HG03520 (cell line): ENCODE data around the gene DHRS3.
"Not testable (repeated sequence)": the region's sequence is repeated elsewhere in the genome, so short reads cannot be mapped to it uniquely, and the experiment has no call there.

ENCODE experiments used
- ATAC-seq: cut with Tn5 transposase; IDR thresholded peaks from one replicate; pipeline ENCODE4 v1.9.1; 2021; ENCODE audit warnings: mild to moderate bottlenecking, moderate library complexity; ENCODE audit not compliant: unreplicated experiment

The DHRS3 gene

DNA sequence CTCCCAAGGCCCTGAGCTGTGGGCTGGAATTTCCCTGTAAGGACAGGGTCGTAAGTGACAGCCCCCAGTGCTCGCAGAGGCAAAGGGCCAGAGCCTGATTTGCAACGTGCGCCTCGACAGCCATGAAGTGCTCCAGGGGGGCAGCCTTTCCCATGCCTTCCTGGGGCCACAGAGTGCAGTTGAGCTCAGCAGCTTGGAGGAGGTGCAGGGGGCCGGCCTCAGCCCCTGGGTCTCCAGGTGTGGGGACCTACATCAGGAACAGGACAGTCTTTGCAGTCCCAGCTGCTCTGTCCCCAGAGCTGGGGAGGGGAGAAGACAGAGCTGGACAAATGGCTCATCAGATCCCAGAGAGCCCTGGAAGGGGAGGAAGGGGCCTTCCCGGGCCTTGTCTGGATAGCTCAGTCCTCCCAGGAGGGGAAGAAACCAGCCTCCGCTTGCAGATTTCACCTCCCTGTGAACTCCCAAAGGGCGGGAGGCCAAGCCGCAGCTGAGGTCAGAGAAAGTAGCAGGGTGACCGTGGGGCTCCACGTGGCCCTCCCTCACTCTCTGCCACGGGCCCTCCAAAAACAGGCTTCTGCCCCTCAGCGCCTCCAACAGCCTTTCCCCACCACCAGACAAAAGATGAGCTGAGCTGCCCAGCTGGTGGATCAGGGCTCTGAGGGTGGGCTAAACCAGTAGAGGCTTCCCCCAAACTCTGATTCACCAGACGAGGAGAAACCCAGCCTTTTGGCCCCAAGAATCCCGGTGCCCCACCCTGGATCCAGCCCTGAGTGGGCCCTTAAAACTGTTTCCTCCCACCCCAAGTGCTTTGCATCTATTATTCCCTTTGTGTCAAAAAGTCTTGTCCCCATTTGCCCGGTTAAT is 76.5 kb downstream of the DHRS3 start:
- no peak for ATAC-seq

- ATAC-seq: no peak
These were observed 77.3 kb downstream of the DHRS3 start for GRCh38 chr1:12540580-12541273.

GRCh38 chr1:12539705-12540579 is 78.1 kb downstream of the DHRS3 start:
- ATAC-seq: no peak

DNA sequence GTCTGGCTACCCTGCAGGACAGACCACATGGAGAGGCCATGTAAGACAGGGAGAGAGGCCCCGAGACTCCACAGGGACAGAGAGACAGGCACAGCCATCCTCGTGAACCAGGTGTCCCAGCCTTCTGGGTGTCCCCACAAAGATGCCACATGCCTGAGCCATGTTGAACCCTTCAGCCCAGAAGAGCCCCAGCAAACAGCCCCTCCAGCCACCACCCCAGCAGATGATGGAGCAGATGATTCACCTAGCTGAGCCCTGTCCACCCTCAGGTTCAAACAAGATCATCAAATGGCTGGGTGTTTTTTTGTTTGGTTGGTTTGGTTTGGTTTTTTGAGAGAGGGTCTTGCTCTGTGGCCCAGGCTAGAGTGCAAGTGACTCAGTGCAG is 78.7 kb downstream of the DHRS3 start:
- no peak for ATAC-seq

GRCh38 chr1:12538536-12538935 is 79.5 kb downstream of the DHRS3 start:
- not testable (repeated sequence) for ATAC-seq

- ATAC-seq: no peak
These were observed 80.0 kb downstream of the DHRS3 start for GRCh38 chr1:12537906-12538461.

DNA sequence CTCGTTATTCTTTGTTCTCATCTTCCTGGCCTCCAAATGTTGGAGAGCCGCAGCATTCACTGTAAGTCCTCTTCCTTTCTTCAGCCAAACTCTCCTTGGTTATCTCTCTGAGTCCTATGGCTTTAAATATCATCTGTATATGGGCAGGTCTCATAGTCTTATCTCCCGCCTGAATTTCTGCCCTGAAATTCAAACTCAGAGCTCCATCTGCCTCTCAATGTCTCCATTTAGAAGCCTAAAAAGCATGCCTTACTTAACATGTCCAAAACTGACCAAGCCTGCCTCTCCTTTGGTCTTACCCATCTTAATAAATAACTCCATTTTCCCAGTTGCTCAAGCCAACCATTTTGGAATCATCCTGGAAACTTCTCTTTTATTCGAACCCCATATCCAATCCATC is 80.7 kb downstream of the DHRS3 start:
- no peak for ATAC-seq

DNA sequence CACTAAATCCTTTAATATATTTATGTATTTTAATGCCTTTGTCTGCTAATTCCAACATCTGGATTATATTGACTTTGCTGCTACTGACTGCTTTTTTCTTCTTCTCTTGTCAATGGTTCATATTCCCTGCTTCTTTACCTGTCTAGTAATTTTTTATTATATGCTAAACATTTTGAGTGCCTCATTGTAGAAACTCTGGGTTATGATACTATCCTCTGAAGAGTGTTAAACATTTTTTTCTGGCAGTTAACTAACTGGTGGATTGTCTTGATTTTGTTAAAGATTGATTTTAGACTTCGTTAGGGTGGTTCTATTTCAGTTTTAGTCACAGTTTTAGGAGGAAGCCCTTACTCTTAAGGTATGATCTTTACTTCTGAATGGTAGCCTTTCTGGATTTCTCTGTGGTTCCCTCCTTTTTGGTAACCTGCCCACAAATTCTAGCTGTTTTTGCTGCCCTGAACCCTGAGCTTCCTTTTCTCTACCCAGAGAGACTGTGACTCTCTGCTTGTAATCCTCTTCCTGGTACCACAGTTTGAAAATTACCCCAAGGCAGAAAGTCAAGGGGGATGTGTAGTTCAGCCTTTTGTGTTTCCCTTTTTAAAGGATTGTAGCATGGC is 81.9 kb downstream of the DHRS3 start:
- no peak for ATAC-seq

GRCh38 chr1:12532405-12533315 is 85.3 kb downstream of the DHRS3 start:
- ATAC-seq: no peak

- ATAC-seq: no peak
These were observed 86.9 kb downstream of the DHRS3 start for GRCh38 chr1:12531179-12531499.

DNA sequence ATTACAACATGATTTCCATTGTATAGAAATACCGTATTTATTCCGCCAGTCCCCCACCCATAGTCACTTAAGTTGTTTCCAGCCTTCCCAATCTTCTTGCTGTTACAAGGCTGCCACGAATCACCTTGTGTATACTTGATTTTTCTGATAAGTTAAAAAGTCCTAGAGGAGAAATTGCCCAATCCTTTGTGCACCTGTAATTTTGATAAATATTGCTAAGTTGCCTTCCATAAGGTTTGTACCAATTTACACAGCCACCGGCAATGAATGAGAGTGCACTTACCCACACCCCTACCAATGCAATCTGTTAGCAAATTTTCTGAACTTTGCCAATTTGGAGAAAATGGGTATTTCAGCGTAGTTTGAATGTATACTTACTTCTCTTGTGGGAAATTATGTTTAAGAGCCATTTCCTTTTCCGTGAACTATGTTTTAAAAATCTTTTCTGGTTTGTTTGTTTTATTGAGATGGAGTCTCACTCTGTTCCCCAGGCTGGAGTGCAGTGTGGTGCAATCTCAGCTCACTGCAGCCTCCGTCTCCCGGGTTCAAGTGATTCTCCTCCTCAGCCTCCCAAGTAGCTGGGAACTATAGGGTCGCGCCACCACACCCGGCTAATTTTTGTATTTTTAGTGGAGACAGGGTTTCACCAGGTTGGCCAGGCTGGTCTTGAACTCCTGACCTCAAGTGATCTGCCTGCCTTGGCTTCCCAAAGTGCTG is 87.4 kb downstream of the DHRS3 start:
- no peak for ATAC-seq

DNA sequence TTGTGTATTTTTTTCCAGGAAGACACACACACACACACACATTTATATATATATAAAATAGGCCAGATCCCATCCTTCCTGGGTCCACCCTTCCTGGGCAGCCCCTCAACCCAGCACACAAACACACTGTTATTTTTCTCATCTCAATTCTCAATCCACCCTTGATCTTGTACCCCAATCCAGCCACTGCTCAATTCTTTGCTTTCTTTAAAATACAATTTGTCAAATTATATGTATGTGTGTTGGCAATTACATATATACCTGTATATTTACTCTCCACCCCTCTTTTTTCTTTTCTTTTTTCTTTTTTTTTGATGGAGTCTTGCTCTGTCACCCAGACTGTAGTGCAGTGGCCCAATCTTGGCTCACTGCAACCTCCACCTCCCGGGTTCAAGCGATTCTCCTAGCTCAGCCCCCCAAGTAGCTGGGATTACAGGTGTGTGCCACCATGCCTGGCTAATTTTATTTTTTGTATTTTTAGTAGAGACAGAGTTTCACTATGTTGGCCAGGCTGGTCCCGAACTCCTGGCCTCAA is 88.3 kb downstream of the DHRS3 start:
- no peak for ATAC-seq

- ATAC-seq: no peak
These were observed 89.8 kb downstream of the DHRS3 start for GRCh38 chr1:12528021-12528852.

DNA sequence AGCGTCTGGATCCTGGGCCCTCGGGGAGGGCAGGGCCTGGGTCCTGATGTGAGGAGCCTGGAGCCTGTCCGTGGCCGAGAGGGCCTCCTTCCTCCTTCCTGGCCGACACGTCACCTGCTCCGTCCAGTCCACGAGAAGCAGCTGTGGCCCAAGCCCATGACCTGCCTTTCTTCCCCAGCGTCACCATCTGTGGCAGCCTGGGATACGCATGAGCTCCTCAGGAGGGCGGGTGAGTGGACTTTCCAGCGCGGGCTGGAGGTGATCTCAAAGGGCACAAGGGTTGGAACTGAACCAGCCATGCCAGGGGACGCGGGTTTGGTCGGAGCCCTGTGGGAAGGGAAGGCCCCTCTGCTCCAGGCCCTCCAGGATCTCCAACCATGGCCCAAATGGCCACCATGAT is 90.4 kb downstream of the DHRS3 start:
- no peak for ATAC-seq

DNA sequence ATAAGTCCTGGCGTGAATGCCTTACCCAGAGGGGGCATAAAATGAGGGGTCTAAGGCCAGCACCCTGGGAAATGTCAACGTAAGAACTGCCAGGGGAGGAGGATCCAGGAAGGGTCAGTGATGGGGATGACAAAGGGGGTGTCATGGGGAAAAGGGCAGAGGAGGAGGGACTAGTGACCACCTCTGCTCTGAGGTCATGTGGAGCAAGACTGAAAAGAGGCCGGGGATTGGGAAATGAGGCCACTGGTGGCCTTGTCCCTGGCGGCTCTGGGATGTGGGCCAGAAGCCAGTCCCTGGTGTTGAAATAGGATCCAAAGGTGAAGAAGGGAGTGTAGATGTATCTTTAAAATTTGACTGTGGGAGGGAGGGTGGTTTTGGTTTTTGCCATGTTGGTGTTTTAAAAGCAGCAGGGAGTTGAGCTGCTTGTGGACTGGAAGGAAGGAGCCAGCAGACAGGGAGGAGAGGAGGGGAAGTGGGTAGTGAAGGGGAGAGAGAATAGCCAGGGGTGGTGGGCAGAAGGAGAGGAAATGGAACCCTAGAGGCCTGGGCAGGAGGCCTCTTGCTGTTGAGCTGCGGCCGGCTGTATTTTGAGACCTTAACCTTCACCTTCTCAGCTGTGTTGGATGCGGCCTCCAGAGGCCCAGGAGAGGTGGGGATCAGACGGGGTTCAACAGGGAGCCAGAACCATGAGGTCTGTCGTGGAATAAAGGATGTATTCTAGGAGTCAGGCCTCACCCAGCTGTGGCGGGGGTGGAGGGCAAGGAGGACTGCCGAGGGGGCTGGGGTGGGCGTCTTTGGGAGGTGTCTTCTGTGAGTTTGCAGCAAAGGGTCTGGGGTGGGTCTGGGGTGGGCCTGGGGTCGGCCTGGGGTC is 92.5 kb downstream of the DHRS3 start:
- ATAC-seq: no peak

GRCh38 chr1:12524266-12524665 is 93.7 kb downstream of the DHRS3 start:
- no peak for ATAC-seq

GRCh38 chr1:12522780-12523179 is 95.2 kb downstream of the DHRS3 start:
- not testable (repeated sequence) for ATAC-seq
